HG02763 (cell line): ENCODE results near the gene AHSA1.
"Not testable (repeated sequence)": the region's sequence is repeated elsewhere in the genome, so short reads cannot be mapped to it uniquely, and the experiment has no call there.

Experiments
- ATAC-seq: cut with Tn5 transposase; IDR thresholded peaks from one replicate; pipeline ENCODE4 v1.9.1; 2021; ENCODE audit warnings: mild to moderate bottlenecking, moderate library complexity; ENCODE audit not compliant: unreplicated experiment

AHSA1 gene

DNA sequence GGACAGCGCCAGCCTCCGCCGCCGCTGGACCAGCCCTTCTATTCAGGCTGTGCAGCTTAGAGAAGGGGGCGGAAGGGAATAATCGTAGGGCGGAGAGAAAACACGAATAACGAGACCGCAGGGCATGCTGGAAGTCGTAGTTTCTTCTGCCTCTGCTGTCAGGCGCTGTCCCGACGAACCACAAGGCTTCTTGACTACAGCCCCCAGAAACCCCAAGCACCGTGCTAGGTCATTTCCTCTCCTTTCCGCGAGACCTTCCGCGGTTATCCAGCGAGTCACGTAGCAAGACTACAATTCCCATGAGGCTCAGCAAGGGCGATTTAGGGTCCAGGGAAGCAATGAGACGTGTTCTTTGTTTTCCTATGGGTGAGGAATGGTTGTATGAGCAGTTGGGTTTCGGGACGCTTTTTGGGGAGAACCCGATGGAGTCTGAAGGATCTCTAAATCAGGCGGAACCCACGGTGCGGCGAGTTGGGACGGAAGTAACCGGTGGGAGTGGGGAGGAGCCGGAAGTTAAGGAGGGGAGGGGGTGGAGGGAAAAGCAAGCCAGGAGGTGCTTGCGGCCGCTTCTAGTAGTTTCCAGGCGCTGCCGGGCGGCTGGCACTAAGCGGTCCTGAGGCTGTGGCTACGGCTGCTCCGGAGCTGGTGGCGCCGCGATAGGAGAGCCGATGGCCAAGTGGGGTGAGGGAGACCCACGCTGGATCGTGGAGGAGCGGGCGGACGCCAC lies at the start of gene AHSA1, which contains the start of gene VIPAS39:
TSS of gene AHSA1 (plus strand) at position 572 of the 727 bp plus-strand sequence. CDS start at position 669, 97 bp downstream.
TSS of gene VIPAS39 (minus strand) at position 80 of the 727 bp plus-strand sequence. CDS start 3,499 bp downstream, outside the sequence.
- peak; percentile 90 for ATAC-seq

DNA sequence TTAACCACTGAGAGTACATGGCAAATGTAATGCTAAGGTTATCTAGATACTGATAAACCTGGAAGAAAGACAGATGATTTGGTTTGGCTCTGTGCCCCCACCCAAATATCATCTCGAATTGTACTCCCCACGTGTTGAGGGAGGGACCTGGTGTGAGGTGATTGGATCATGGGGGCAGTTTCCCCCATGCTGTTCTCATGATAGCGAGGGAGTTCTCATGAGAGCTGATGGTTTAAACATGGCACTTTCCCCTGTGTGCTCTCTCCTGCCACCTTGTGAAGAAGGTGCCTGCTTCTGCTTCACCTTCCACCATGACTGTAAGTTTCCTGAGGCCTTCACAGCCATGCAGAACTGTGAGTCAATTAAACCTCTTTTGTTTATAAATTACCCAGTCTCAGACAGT lies 48.8 kb upstream of the AHSA1 start:
- no peak for ATAC-seq

DNA sequence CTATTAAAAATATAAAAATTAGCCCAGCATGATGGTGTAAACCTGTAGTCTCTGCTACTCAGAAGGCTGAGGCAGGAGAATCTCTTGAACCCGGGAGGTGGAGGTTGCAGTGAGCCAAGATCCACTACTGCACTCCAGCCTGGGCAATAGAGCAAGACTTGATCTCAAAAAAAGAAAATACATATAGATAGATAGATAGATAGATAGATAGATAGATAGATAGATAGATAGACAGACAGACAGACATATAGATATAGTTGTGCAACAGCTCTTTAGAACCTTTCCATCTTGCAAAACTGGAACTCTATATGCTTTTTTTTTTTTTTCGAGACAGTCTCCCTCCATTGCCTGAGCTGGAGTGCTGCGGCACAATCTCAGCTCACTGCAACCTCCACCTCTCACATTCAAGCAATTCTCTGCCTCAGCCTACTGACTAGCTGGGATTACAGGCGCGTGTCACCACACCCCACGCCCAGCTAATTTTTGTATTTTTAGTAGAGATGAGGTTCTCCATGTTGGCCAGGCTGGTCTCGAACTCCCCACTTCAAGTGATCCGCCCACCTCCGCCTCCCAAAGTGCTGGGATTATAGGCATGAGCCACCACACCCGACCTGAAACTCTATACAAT lies 42.4 kb upstream of the AHSA1 start:
- ATAC-seq = not testable (repeated sequence)

DNA sequence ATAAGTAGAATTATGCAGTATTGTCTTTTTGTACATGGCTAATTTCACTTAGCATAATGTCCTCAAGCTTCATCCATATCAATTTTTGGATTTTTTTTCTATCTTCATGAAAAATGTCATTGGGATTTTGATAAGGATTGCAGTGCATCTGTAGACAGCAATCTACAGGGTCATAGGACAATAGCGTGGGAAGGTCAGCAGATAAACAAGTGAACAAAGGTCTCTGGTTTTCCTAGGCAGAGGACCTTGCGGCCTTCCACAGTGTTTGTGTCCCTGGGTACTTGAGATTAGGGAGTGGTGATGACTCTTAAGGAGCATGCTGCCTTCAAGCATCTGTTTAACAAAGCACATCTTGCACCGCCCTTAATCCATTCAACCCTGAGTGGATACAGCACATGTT lies 41.8 kb upstream of the AHSA1 start:
- not testable (repeated sequence) for ATAC-seq

DNA sequence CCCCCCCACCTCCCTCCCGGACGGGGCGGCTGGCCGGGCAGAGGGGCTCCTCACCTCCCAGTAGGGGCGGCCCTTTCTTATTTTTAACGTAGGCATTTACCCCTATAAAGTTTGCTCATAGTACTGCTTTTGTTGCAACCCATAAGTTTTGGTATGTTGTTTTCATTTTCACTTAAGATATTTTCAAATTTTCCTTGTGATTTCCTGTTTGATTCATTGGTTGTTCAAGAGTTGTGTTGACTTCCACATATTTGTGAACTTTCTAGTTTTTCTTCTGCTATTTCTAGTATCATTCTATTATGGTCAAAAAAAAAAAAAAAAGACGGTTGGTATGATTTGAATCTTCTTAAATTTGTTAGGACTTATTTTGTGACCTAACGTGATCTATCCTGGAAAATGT lies 41.1 kb upstream of the AHSA1 start:
- ATAC-seq = no peak

DNA sequence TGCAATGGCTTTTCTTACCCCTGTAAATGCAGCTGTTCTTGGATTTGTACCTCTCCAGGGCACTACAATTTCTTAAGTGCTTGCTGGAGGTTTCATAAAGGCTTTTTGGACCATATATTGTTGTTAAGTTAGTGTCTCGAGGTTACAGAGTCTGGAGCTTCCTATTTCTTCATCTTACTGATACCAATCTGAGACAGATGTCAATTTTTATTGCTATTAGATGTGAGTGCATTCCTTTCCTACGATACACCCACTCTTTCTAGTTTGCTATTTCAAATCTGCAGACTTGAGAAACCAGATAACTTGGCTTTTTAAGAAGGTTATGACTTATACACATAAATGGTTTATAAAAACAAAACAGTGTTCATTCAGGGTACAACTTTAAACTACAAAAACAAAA lies 36.7 kb upstream of the AHSA1 start:
- no peak for ATAC-seq

DNA sequence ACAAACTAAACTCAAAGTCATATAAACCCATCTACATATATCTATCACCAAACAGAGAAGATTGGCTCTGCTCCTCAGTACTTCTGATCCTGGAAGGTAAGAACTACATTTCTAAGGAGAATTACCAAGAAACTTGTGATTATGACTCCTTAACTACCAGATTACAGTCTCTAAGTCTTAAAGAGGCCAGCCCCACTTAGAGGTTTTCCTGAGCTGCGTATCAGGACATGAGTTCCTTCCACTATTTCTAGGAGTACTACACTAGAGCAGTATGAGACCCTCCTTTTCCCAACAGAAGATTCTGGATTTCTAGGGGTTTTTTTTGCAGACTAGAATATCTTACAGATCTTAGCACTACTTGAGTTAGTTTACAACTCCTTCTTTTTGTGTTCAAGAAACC lies 34.5 kb upstream of the AHSA1 start, which contains the start of gene NOXRED1:
TSS of gene NOXRED1 (minus strand) at position 101 of the 400 bp plus-strand sequence. CDS start 634 bp downstream, outside the sequence.
- ATAC-seq = no peak

DNA sequence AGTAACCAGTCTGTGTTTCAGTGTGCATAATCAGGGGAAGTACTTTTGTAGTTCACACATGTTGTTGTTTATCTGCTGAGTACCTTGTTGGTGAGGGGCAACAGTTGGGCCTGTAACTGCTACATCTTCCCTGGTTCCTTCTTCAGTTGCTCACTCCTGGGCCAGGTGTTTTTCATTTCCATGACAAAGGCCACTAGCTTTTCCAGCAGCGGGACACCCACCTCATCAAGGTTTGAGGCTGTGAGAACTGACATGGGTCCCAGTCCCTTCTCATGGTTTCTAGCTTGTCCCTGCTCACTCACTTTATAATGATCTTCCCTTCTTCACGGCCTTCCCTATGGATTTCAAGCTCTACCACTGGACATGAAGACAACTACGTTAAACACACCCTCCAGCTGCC lies 33.0 kb upstream of the AHSA1 start:
- ATAC-seq = no peak

DNA sequence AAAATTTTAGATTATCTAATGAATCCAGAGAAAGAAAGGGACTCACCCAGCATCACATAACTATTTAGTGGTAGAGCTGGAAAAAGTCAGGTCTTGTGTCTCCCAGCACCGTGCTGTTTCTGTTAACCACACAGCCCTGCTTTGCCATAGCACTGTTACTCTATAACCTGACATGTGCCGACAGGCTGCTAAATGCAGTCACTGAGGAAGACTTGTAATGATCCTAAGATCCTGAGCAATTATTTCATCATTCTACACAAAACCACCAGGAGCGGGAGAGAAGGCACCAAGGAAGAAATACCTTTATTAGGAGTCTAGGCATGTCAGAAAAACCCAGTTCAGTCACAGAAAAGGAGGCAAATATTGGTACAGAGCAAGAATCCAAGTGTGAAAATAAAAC lies 31.5 kb upstream of the AHSA1 start:
- no peak for ATAC-seq

DNA sequence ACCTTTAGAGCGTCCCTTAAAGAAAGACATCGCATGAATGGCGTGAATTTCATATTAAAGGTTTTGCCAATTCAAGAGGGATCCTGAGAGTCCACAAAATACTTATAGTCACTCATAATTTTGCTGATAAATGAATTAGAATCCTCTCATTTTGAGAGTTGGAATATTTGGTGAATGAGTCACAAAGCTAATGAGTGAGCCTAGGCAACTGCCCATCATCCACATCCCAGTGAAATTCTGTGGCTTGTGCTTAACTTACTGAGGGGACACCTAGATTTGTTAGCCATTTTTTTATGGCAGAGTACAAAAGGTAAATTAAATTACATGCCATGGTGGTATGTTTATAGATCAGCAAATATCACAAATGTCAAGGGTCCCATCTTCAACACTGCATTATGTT lies 21.9 kb upstream of the AHSA1 start:
- no peak for ATAC-seq

DNA sequence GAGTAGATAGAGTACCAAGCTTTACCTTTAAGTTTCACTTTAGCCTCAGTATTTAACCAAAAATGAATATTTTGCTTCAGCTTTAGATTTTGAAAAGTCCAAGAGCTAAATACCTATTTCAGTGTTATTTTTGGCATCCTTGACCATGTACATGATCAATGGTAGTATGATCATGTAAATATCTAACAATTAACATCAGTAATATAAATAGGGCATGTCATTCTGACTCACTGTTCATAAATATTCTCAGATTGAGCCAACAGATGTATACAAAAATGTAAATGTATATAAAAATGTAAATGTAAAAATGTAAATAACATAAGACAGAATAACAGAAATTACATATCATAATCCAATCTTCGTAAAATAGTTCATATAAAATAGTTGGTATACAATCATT lies 19.3 kb upstream of the AHSA1 start:
- no peak for ATAC-seq

DNA sequence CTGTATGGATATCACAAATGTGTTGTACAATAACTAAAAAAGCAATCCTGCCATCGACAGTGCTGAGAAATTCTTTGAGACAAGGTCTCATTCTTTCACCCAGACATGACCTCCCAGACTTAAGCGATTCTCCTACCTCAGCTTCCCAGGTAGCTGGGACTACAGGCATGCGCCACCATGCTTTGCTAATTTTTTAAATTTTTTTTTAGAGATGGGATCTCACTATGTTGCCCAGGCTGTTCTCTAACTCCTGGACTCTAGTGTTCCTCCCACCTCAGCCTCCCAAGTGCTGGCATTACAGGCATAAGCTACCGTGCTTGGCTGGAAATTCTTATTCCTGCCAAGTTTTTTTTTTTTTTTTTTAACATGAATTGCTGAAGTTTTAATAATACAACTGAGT lies 18.0 kb upstream of the AHSA1 start:
- ATAC-seq = no peak

DNA sequence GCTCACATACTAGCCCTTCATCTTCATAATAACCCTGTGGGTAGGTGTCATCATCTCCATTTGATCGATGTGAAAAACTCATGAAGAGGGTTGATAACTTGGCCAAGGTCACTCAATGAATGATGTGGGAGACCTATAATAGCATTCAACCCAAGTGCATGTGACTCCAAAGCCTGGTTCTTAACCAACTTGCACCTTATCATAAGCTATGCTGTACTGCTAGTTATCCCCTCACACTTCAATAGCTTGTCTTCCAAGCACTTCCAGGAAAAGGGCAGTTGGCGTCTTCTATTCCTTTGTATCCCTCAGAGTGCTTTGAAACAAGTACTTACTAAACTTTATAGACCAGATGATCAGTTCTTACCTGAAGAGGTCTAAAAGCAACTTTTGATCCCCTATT lies 15.7 kb upstream of the AHSA1 start:
- ATAC-seq = no peak

DNA sequence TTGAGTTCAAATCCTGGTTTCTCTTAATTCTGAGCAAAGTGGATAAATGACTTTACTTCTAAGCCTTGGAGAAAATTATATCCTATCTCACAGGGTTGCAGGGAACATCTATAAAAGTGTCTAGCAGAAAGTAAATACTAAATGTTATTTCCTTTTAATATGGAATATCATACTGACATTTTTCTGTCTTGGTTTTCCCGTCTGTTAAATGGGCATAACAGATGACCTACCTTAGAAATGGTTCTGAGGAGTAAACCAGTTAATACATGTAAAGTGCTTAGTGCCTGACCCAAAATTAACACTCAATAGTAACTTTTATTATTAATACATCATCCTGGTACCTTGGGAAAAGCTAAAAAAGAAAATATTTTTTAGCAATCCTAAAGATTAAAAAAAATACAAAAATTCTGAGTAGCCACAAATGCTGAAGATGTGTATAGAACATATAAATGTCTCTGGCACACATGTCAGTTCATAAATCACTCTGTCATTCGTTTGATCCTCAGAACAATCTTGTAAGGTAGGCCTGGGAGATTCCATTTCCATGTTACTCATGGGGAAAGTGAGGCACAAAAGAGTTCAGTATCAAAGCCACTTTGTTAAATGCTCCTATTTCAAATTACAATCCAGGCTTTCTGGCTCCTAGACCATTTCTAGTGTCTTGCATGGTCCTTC lies 1.8 kb upstream of the AHSA1 start:
- no peak for ATAC-seq

DNA sequence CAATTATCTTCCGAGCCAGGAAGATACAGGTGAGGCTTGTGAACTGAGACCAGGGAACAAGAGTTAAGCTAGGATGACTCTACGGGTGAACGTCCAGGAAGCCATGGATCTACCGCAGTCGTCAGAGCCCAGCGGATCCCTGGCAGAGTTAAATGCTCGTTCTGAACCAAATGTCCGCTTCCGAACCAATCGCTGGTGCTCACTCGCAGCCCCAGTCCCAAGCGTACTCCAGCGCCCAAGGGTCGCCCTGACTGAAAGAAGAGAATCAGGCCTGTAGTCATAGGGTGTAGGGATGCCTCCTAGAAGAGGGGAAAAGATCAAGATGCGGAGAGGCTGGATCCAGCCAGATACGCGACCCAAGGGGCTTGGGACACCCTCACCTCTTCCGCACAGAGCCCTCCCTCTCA lies 775 bp upstream of the AHSA1 start:
- ATAC-seq = no peak

DNA sequence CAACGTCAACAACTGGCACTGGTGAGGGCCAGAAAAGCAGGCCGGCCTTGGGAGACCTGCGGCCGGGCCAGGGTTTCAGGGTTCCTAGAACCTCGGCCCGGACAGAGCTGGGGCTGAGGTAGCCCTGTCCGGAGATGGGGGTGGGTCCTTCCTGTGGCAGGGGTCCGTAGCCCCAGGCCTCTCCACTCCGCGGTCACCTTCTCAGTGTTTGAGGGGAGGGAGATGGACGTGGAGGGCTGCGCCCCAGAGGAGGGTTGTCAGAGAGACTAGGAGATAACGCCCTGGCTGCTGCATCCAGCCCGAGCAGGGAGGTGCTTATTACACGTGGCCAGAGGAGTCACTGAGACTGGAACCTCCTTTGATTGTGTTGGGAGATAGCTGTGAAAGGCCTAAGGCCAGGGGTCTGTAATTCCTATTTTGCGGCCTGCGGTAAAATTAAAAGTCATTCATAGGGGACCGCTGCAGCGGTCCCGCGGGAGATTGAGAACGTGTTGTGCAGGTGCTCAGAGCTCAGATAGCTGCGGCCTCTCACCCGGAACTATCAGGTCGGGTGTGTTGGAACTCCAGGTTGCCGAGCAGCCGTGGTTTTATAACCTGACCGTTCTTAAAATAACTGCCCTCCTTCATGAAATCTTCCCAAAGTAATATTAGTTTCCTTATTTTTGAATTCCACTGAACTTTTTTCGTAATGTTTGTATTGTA lies 507 bp downstream of the AHSA1 start:
- ATAC-seq = peak; percentile 7

DNA sequence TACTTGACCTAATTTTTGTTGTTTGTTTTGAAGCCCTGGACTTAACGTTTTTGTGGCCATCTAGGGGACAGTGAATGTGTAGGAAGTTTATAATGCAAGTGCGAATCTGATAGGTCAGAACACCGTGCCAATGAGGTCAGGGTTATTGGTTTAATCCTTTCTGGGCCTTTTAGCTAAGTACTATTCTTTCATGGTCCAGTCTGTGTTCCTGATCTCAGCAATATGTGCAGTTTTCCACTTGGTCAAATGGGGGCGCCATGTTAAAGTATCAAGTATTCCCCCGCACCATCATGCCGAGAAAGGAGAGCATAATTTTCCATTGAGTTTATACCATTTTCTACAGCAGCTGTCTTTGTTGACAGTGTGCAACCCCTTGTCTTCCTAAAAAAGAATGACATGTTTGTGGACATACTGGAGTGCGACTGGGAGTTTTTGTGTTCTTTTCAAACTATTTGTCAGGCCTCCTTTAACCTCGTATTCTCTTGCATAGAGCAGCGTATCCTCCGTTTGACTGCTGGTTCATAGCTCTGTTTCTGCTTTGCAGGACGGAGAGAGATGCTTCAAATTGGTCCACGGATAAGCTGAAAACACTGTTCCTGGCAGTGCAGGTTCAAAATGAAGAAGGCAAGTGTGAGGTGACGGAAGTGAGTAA lies 1.3 kb downstream of the AHSA1 start:
- no peak for ATAC-seq

DNA sequence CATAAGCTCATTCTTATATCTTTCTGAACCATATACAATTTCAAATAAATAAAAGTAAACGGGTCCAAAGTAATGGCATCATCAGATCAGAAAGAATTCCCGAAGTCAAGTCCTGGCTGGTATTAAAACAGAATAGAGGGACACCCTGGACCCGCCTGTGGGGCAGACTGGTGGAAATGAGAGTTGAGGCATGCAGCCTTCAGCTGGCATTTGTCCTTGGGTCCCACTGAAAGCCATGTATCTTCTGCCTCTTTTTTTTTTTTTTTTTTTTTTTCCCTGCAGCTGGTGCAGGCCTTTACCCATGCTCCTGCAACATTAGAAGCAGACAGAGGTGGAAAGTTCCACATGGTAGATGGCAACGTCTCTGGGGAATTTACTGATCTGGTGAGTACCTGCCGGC lies 9.9 kb downstream of the AHSA1 start:
- ATAC-seq = no peak

DNA sequence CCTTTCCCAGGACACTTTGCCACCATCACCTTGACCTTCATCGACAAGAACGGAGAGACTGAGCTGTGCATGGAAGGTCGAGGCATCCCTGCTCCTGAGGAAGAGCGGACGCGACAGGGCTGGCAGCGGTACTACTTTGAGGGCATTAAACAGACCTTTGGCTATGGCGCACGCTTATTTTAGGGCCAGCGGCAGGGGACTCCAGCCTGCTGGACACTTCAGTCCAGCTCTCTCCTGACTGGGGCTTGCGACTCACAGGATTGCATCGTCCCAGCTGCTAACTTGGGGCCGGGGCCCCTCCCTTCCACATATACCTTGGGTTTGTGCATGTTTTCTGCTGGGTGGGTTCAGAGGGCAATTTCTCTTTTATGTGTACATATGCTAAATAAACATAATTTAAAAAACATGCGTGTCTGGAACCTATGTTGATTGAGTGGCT lies 11.2 kb downstream of the AHSA1 start:
- no peak for ATAC-seq

DNA sequence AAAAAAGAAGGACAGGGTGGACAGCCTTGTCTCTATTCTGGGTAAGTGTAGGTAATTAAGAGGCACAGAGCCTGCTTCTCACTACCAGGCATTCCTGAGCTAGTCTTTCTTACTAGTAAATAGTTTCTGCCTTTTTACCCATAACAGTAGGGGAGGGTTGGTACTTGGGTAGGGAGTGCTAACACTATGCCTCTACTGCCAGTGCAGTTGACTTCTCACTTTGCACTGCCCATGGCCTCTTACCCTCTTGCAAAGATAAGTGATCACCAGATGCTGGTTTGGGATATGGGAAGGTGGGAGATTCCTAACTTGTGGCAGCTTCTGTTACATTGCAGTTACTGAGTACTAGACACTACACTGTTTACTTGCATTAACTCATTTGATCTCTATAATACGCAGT lies 11.6 kb downstream of the AHSA1 start:
- no peak for ATAC-seq
